HG03064 (cell line): ENCODE results near the gene PRSS8.
"Not testable (repeated sequence)": the region's sequence is repeated elsewhere in the genome, so short reads cannot be mapped to it uniquely, and the experiment has no call there.

ENCODE experiments used
- ATAC-seq: cut with Tn5 transposase; IDR thresholded peaks from one replicate; pipeline ENCODE4 v1.9.1; 2021; ENCODE audit warnings: low read depth; ENCODE audit not compliant: unreplicated experiment

PRSS8 gene

GRCh38 chr16:31145398-31145990 is 10.0 kb upstream of the PRSS8 start:
- no peak for ATAC-seq

GRCh38 chr16:31144418-31144817 is 8.9 kb upstream of the PRSS8 start:
- ATAC-seq, result not testable (repeated sequence)

GRCh38 chr16:31143694-31144148 is 8.2 kb upstream of the PRSS8 start:
- ATAC-seq, result no peak

- ATAC-seq, result no peak
Measured at GRCh38 chr16:31143011-31143693, 7.6 kb upstream of the PRSS8 start.

- ATAC-seq, result peak; percentile 79
Measured at GRCh38 chr16:31142109-31143010, 6.8 kb upstream of the PRSS8 start.

- peak; percentile 3 for ATAC-seq
Measured at GRCh38 chr16:31141489-31142108, 6.1 kb upstream of the PRSS8 start.

GRCh38 chr16:31141071-31141469 is 5.5 kb upstream of the PRSS8 start:
- not testable (repeated sequence) for ATAC-seq

- ATAC-seq, result no peak
Measured at GRCh38 chr16:31138621-31139578, 3.4 kb upstream of the PRSS8 start.

- ATAC-seq, result not testable (repeated sequence)
Measured at GRCh38 chr16:31136822-31137499, 1.4 kb upstream of the PRSS8 start.

- no peak for ATAC-seq
Measured at GRCh38 chr16:31136287-31136662, 748 bp upstream of the PRSS8 start.

- no peak for ATAC-seq
Measured at GRCh38 chr16:31134625-31135534, 647 bp downstream of the PRSS8 start.

- ATAC-seq, result no peak
Measured at GRCh38 chr16:31134091-31134571, 1.4 kb downstream of the PRSS8 start.

GRCh38 chr16:31133046-31133501 is 2.5 kb downstream of the PRSS8 start:
- ATAC-seq, result no peak

- no peak for ATAC-seq
Measured at GRCh38 chr16:31132303-31132979, 3.1 kb downstream of the PRSS8 start.

- ATAC-seq, result no peak
Measured at GRCh38 chr16:31131841-31132271, 3.7 kb downstream of the PRSS8 start.

GRCh38 chr16:31131416-31131815 is 4.1 kb downstream of the PRSS8 start:
- no peak for ATAC-seq

GRCh38 chr16:31130899-31131298 is 4.6 kb downstream of the PRSS8 start:
- ATAC-seq, result no peak
